T-cell (primary cell): ENCODE data around the gene ZSWIM9. TPM values are rescaled to one million over a fixed set of nuclear protein-coding genes. Genes with fewer than 3 reads are reported as not detected.

Source experiments
- ATAC-seq, 4 experiments: fragments of 200-7000 bp in 3 of 4; fragments of 150-1000 bp in 1 of 4; cut with Tn5 transposase; replicated peaks in 1 of 4; 1 replicate in 3 of 4; 2 replicates in 1 of 4; pipeline ENCODE4 v1.10.0; 2021; ENCODE audit warnings: moderate library complexity in 3 of 4, mild to moderate bottlenecking in 2 of 4, moderate number of reproducible peaks in 1 of 4
- CTCF ChIA-PET, 2 donors: fragments of 300-600 bp; sonication (Branson Sonifier 250); formaldehyde crosslinking; loops; one replicate each; lab custom pipeline; 2022; ENCODE audit warnings: antibody characterized with exemption in 2 of 2; lab: Charles Lee
- POLR2A ChIA-PET, 2 donors: fragments of 300-600 bp; sonication (Branson Sonifier 250); formaldehyde crosslinking; loops; one replicate each; lab custom pipeline; 2022; ENCODE audit warnings: antibody characterized with exemption in 2 of 2; lab: Charles Lee
- DNase-seq, 35 experiments: peaks; one replicate each; pipeline versions ENCODE4 v3.0.0 to v3.0.0-alpha.2; 2013 to 2023
- H3K27ac ChIP-seq: one replicate; pipeline ENCODE4 v1.5.1; 2013; ENCODE audit warnings: low read length
- H3K27me3 ChIP-seq, 2 experiments: replicated peaks in 1 of 2; 1 replicate in 1 of 2; 2 replicates in 1 of 2; pipeline versions ENCODE4 v1.6.1 to v1.7.0; 2013; ENCODE audit warnings: low read length in 1 of 2, mixed read lengths in 1 of 2; ENCODE audit not compliant: control insufficient read depth in 2 of 2, insufficient read depth in 2 of 2; ENCODE audit errors: extremely low read depth in 1 of 2
- H3K36me3 ChIP-seq, 2 donors: 1 replicate in 1 of 2; 2 replicates in 1 of 2; pipeline versions ENCODE4 v1.6.1 to v1.7.0; 2013; ENCODE audit warnings: low read length in 1 of 2; ENCODE audit not compliant: control insufficient read depth in 2 of 2, insufficient read depth in 1 of 2; ENCODE audit errors: extremely low read depth in 1 of 2
- H3K4me1 ChIP-seq, 2 experiments: 1 replicate in 1 of 2; 2 replicates in 1 of 2; pipeline versions ENCODE4 v1.6.1 to v1.7.0; 2013; ENCODE audit warnings: low read length in 2 of 2, mixed read lengths in 1 of 2; ENCODE audit not compliant: insufficient read depth in 2 of 2, control insufficient read depth in 1 of 2; ENCODE audit errors: extremely low read depth in 1 of 2
- H3K4me3 ChIP-seq, 2 donors: 1 replicate in 1 of 2; 2 replicates in 1 of 2; pipeline versions ENCODE4 v1.5.1 to v1.7.0; 2013; ENCODE audit warnings: mild to moderate bottlenecking in 2 of 2, low read length in 1 of 2, moderate library complexity in 1 of 2; ENCODE audit not compliant: control insufficient read depth in 1 of 2; ENCODE audit errors: extremely low read depth in 1 of 2
- H3K9me3 ChIP-seq: 2 replicates; pipeline ENCODE4 v1.7.0; 2013
- H3K27ac Mint-ChIP-seq, 2 donors: one replicate each; pipeline ENCODE4 v1.8.0; 2020 to 2021; ENCODE audit warnings: mild to moderate bottlenecking in 2 of 2, mixed read lengths in 2 of 2
- H3K27me3 Mint-ChIP-seq, 2 donors: one replicate each; pipeline ENCODE4 v1.8.0; 2021 to 2022; ENCODE audit warnings: mixed read lengths in 2 of 2
- H3K36me3 Mint-ChIP-seq: one replicate; pipeline ENCODE4 v1.8.0; 2021; ENCODE audit warnings: mixed read lengths
- H3K4me1 Mint-ChIP-seq, 3 donors: one replicate each; pipeline ENCODE4 v1.8.0; 2020 to 2022; ENCODE audit warnings: mixed read lengths in 3 of 3, mild to moderate bottlenecking in 1 of 3
- H3K4me3 Mint-ChIP-seq, 3 donors: one replicate each; pipeline ENCODE4 v1.8.0; 2020 to 2022; ENCODE audit warnings: mild to moderate bottlenecking in 3 of 3, mixed read lengths in 3 of 3, moderate library complexity in 3 of 3
- H3K9me3 Mint-ChIP-seq, 3 donors: one replicate each; pipeline ENCODE4 v1.8.0; 2020 to 2022; ENCODE audit warnings: mixed read lengths in 3 of 3
- WGBS: methylation state at CpG from one replicate; pipeline ENCODE4 v1.1.5; 2013; ENCODE audit warnings: missing lambda C conversion rate; ENCODE audit not compliant: insufficient coverage; 5-methylcytosine and 5-hydroxymethylcytosine counted together
- total RNA-seq, 35 experiments: library from RNA in 6 of 35; stranded (reverse) in 6 of 35; fragments of 120-200 nt in 1 of 35; gene quantifications; one replicate each; pipeline versions ENCODE4 v1.2.1 to v1.2.4 and lab custom pipeline; 2013 to 2026

The ZSWIM9 gene
- total RNA-seq, 5 donors from 2014 or later (not counting 1 experiment from before 2014, with no cell fraction given): 5.4 to 14.7 (median 11.6) TPM

GRCh38 chr19:48127561-48127960, 42.9 kb upstream of the ZSWIM9 start:
- H3K4me1 ChIP-seq: no peaks in the 10 kb centered on the region
- ChIA-PET CTCF (interaction anchor here in 1 of 2 donors (0.5 kb wide), 1 partner anchor 130 kb away, joined by 3 read pairs; no protein-coding TSS in a partner anchor), POLR2A (interaction anchor here in 1 of 2 donors (0.6 kb wide), 1 partner anchor 1639 kb away, joined by 11 read pairs; the partner anchor contains the start of gene AP2A1)
- peaks cover 14 to 53% of the 10 kb centered on the region in 2 donors for H3K36me3 ChIP-seq
- H3K27ac Mint-ChIP-seq: no peak overlapping the region
- H3K4me1 Mint-ChIP-seq: no peaks in the 10 kb centered on the region
- no peak overlapping the region for H3K27ac ChIP-seq
- no peak for ATAC-seq
- peaks cover 0 to 4% (median 4%) of the 10 kb centered on the region in 3 donors for H3K9me3 Mint-ChIP-seq
- H3K9me3 ChIP-seq: no peaks in the 10 kb centered on the region
- no peak overlapping the region for H3K4me3 Mint-ChIP-seq
- 100% methylated on average over 1 of the region's 6 CpGs for WGBS
- no peak overlapping the region for H3K4me3 ChIP-seq
- no peaks in the 10 kb centered on the region for H3K27me3 Mint-ChIP-seq
- peaks cover 64% of the 10 kb centered on the region for H3K36me3 Mint-ChIP-seq
- DNase-seq: no peak
- H3K27me3 ChIP-seq: no peaks in the 10 kb centered on the region

GRCh38 chr19:48133094-48133493, 37.4 kb upstream of the ZSWIM9 start:
- Mint-ChIP-seq H3K4me1 (no peaks in the 10 kb centered on the region), H3K36me3 (peaks cover 39% of the 10 kb centered on the region), H3K9me3 (no peaks in the 10 kb centered on the region), H3K27ac (no peak overlapping the region), H3K27me3 (no peaks in the 10 kb centered on the region), H3K4me3 (no peak overlapping the region)
- DNase-seq (no peak), ATAC-seq (no peak)
- H3K36me3 ChIP-seq: peaks cover 19 to 27% of the 10 kb centered on the region in 2 donors
- H3K4me3 ChIP-seq: no peak overlapping the region
- H3K27ac ChIP-seq: no peak overlapping the region
- WGBS: 94% methylated on average over 4 of the region's 6 CpGs
- H3K27me3 ChIP-seq: no peaks in the 10 kb centered on the region
- ChIA-PET POLR2A (no interaction called here), CTCF (no interaction called here)
- no peaks in the 10 kb centered on the region for H3K9me3 ChIP-seq
- no peaks in the 10 kb centered on the region for H3K4me1 ChIP-seq

GRCh38 chr19:48135411-48135810, 35.1 kb upstream of the ZSWIM9 start:
- H3K36me3 ChIP-seq: peaks cover 14 to 31% of the 10 kb centered on the region in 2 donors
- H3K4me3 Mint-ChIP-seq: no peak overlapping the region
- no peak overlapping the region for H3K27ac Mint-ChIP-seq
- ChIA-PET POLR2A (no interaction called here), CTCF (no interaction called here)
- H3K36me3 Mint-ChIP-seq: peaks cover 34% of the 10 kb centered on the region
- no peaks in the 10 kb centered on the region for H3K9me3 ChIP-seq
- H3K4me1 ChIP-seq: no peaks in the 10 kb centered on the region
- 74% methylated on average over 6 of the region's 8 CpGs for WGBS
- no peak overlapping the region for H3K4me3 ChIP-seq
- H3K27me3 ChIP-seq: no peaks in the 10 kb centered on the region
- no peaks in the 10 kb centered on the region for H3K9me3 Mint-ChIP-seq
- no peak for ATAC-seq
- DNase-seq: no peak
- no peak overlapping the region for H3K27ac ChIP-seq
- H3K4me1 Mint-ChIP-seq: no peaks in the 10 kb centered on the region
- no peaks in the 10 kb centered on the region for H3K27me3 Mint-ChIP-seq

- no peaks in the 10 kb centered on the region for H3K9me3 Mint-ChIP-seq
- H3K4me3 Mint-ChIP-seq: no peak overlapping the region
- Histone ChIP-seq H3K4me1 (no peaks in the 10 kb centered on the region), H3K27ac (no peak overlapping the region), H3K4me3 (no peak overlapping the region), H3K27me3 (no peaks in the 10 kb centered on the region), H3K9me3 (no peaks in the 10 kb centered on the region), H3K36me3 (peaks cover 14 to 32% of the 10 kb centered on the region in 2 donors)
- no peak for ATAC-seq
- H3K36me3 Mint-ChIP-seq: peaks cover 27% of the 10 kb centered on the region
- WGBS: 96% methylated on average over 4 of the region's 4 CpGs
- CTCF ChIA-PET: no interaction called here
- no peaks in the 10 kb centered on the region for H3K4me1 Mint-ChIP-seq
- H3K27ac Mint-ChIP-seq: no peak overlapping the region
- POLR2A ChIA-PET: no interaction called here
- DNase-seq: no peak
- H3K27me3 Mint-ChIP-seq: no peaks in the 10 kb centered on the region
These were observed 33.9 kb upstream of the ZSWIM9 start for GRCh38 chr19:48136547-48136946.

- DNase-seq: no peak
- H3K4me3 ChIP-seq: no peak overlapping the region
- ChIA-PET CTCF (no interaction called here), POLR2A (no interaction called here)
- no peaks in the 10 kb centered on the region for H3K27me3 ChIP-seq
- H3K27ac ChIP-seq: no peak overlapping the region
- WGBS: 99% methylated on average over 24 of the region's 26 CpGs
- H3K36me3 ChIP-seq: peaks cover 14 to 25% of the 10 kb centered on the region in 2 donors
- Mint-ChIP-seq H3K4me3 (no peak overlapping the region), H3K9me3 (no peaks in the 10 kb centered on the region), H3K4me1 (no peaks in the 10 kb centered on the region), H3K36me3 (peaks cover 23% of the 10 kb centered on the region), H3K27ac (no peak overlapping the region), H3K27me3 (no peaks in the 10 kb centered on the region)
- H3K9me3 ChIP-seq: no peaks in the 10 kb centered on the region
- no peaks in the 10 kb centered on the region for H3K4me1 ChIP-seq
- no peak for ATAC-seq
These were observed 33.1 kb upstream of the ZSWIM9 start for GRCh38 chr19:48137411-48137810.

- DNase-seq (no peak), ATAC-seq (no peak)
- Histone ChIP-seq H3K9me3 (no peaks in the 10 kb centered on the region), H3K27me3 (no peaks in the 10 kb centered on the region), H3K4me3 (no peak overlapping the region), H3K4me1 (no peaks in the 10 kb centered on the region), H3K36me3 (peaks cover 14 to 29% of the 10 kb centered on the region in 2 donors), H3K27ac (no peak overlapping the region)
- Mint-ChIP-seq H3K9me3 (no peaks in the 10 kb centered on the region), H3K4me1 (no peaks in the 10 kb centered on the region), H3K27ac (no peak overlapping the region), H3K4me3 (no peak overlapping the region), H3K36me3 (peaks cover 32% of the 10 kb centered on the region), H3K27me3 (no peaks in the 10 kb centered on the region)
- ChIA-PET CTCF (no interaction called here), POLR2A (no interaction called here)
- WGBS: 95% methylated on average over 6 of the region's 6 CpGs
These were observed 31.4 kb upstream of the ZSWIM9 start for GRCh38 chr19:48139053-48139452.
